GM21723 (cell line): ENCODE data around the gene PTEN.

Source experiments
- ATAC-seq: cut with Tn5 transposase; IDR thresholded peaks from one replicate; pipeline ENCODE4 v1.9.1; 2021; ENCODE audit warnings: mild to moderate bottlenecking, moderate library complexity; ENCODE audit not compliant: unreplicated experiment

The PTEN gene

GRCh38 chr10:87961314-87961713, 97.9 kb downstream of the PTEN start:
- no peak for ATAC-seq

- ATAC-seq: no peak
Observed at GRCh38 chr10:87966459-87966858, 103.0 kb downstream of the PTEN start.

GRCh38 chr10:87973635-87974034, 110.2 kb downstream of the PTEN start:
- ATAC-seq: no peak

GRCh38 chr10:87974130-87974529, 110.7 kb downstream of the PTEN start:
- ATAC-seq: no peak

- no peak for ATAC-seq
Observed at GRCh38 chr10:87974769-87975168, 111.3 kb downstream of the PTEN start.

- no peak for ATAC-seq
Observed at GRCh38 chr10:87976101-87976743, 112.8 kb downstream of the PTEN start.

- no peak for ATAC-seq
Observed at GRCh38 chr10:87978166-87978565, 114.7 kb downstream of the PTEN start.

GRCh38 chr10:87979847-87980246, 116.4 kb downstream of the PTEN start:
- no peak for ATAC-seq

- no peak for ATAC-seq
Observed at GRCh38 chr10:87983716-87984115, 120.3 kb downstream of the PTEN start.

GRCh38 chr10:87987206-87987605, 123.8 kb downstream of the PTEN start:
- ATAC-seq: no peak

- ATAC-seq: no peak
Observed at GRCh38 chr10:87991946-87992345, 128.5 kb downstream of the PTEN start.

GRCh38 chr10:88004451-88004850, 141.0 kb downstream of the PTEN start:
- ATAC-seq: no peak

GRCh38 chr10:88006261-88006660, 142.8 kb downstream of the PTEN start:
- no peak for ATAC-seq

- ATAC-seq: no peak
Observed at GRCh38 chr10:88008866-88009470, 145.5 kb downstream of the PTEN start.

- ATAC-seq: no peak
Observed at GRCh38 chr10:88012641-88013040, 149.2 kb downstream of the PTEN start.

- no peak for ATAC-seq
Observed at GRCh38 chr10:88017781-88018180, 154.4 kb downstream of the PTEN start.

GRCh38 chr10:88019753-88020152, 156.3 kb downstream of the PTEN start:
- no peak for ATAC-seq
